H1 (cell line): ENCODE results near the gene COL6A3.

Source experiments
- CEBPB ChIP-seq: IDR thresholded peaks from 2 replicates; pipeline ENCODE4 v1.6.1; 2012; ENCODE audit warnings: low read depth, low read length
- CHD2 ChIP-seq: IDR thresholded peaks from 2 replicates; pipeline ENCODE4 v1.6.1; 2012; ENCODE audit warnings: low read length, improper control_type of control experiment
- EGR1 ChIP-seq: IDR thresholded peaks from 2 replicates; pipeline ENCODE4 v1.6.1; 2011; ENCODE audit warnings: low read depth, low read length, borderline replicate concordance
- EP300 ChIP-seq, 2 experiments: IDR thresholded peaks; 1 replicate in 1 of 2; 2 replicates in 1 of 2; pipeline ENCODE4 v1.6.1; 2011 to 2012; ENCODE audit warnings: low read depth in 2 of 2, low read length in 2 of 2, mild to moderate bottlenecking in 2 of 2, borderline replicate concordance in 1 of 2, inconsistent platforms in 1 of 2, moderate library complexity in 1 of 2
- MAFK ChIP-seq: IDR thresholded peaks from 2 replicates; pipeline ENCODE4 v1.6.1; 2012; ENCODE audit warnings: low read depth, mild to moderate bottlenecking, improper control_type of control experiment, low read length
- NANOG ChIP-seq: IDR thresholded peaks from 2 replicates; pipeline ENCODE4 v1.6.1; 2011; ENCODE audit warnings: low read length, low read depth, mild to moderate bottlenecking, inconsistent platforms; ENCODE audit not compliant: insufficient read depth, poor library complexity, severe bottlenecking
- POLR2A ChIP-seq, 2 experiments: IDR thresholded peaks; 1 replicate in 1 of 2; 2 replicates in 1 of 2; pipeline ENCODE4 v1.6.1; 2011; ENCODE audit warnings: low read depth in 2 of 2, low read length in 2 of 2, mild to moderate bottlenecking in 2 of 2; ENCODE audit errors: control extremely low read depth in 1 of 2
- SP1 ChIP-seq: IDR thresholded peaks from 2 replicates; pipeline ENCODE4 v1.6.1; 2011; ENCODE audit warnings: low read depth, low read length
- TEAD4 ChIP-seq: IDR thresholded peaks from 2 replicates; pipeline ENCODE4 v1.6.1; 2012; ENCODE audit warnings: low read depth, low read length, inconsistent platforms, mixed read lengths
- TF ChIP-seq, protein P1 (sequence below), 3 experiments: IDR thresholded peaks; 1 replicate in 2 of 3; 2 replicates in 1 of 3; pipeline versions ENCODE4 v1.5.1 to v1.6.1; 2011; ENCODE audit warnings: low read length in 3 of 3, mild to moderate bottlenecking in 3 of 3, inconsistent platforms in 2 of 3, low read depth in 1 of 3, moderate library complexity in 1 of 3; ENCODE audit not compliant: insufficient read depth in 1 of 3; ENCODE audit errors: control extremely low read depth in 1 of 3
- TF ChIP-seq, protein P2 (sequence below): IDR thresholded peaks from 2 replicates; pipeline ENCODE4 v1.6.1; 2012; ENCODE audit warnings: inconsistent platforms

DNA sequence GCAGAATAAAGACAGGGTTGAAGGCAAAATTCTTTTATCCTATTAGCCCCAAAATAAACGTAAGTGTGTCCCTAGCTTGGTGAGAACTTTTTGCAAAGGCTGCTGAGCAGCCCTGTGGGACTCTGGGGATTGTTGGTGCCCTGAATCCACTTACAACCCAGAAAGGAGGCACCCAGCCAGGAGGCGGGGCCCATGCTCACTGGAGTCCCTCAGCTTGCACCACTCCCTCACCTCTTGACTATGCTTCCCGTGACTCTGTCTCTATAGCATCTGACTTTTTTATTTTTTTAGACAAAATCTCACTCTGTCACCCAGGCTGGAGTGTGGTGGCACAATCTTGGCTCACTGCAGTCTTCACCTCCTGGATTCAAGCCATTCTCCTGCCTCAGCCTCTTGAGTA, 15.8 kb upstream of the COL6A3 start:
- TF ChIP-seq, protein P1, sequence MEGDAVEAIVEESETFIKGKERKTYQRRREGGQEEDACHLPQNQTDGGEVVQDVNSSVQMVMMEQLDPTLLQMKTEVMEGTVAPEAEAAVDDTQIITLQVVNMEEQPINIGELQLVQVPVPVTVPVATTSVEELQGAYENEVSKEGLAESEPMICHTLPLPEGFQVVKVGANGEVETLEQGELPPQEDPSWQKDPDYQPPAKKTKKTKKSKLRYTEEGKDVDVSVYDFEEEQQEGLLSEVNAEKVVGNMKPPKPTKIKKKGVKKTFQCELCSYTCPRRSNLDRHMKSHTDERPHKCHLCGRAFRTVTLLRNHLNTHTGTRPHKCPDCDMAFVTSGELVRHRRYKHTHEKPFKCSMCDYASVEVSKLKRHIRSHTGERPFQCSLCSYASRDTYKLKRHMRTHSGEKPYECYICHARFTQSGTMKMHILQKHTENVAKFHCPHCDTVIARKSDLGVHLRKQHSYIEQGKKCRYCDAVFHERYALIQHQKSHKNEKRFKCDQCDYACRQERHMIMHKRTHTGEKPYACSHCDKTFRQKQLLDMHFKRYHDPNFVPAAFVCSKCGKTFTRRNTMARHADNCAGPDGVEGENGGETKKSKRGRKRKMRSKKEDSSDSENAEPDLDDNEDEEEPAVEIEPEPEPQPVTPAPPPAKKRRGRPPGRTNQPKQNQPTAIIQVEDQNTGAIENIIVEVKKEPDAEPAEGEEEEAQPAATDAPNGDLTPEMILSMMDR (IDR thresholded peaks at IDR 0.05; ENCODE audit: control extremely low read depth in 1 of 3, insufficient read depth in 1 of 3, low read depth in 1 of 3, low read length in 3 of 3): no peak
- TF ChIP-seq SP1 (no peak), EP300 (IDR thresholded peaks at IDR 0.05; ENCODE audit: borderline replicate concordance in 1 of 2, low read depth in 2 of 2, low read length in 2 of 2) (no peak), POLR2A (IDR thresholded peaks at IDR 0.05; ENCODE audit: control extremely low read depth in 1 of 2, low read depth in 2 of 2, low read length in 2 of 2) (no peak), CHD2 (no peak), TEAD4 (no peak), CEBPB (no peak), NANOG (no peak), EGR1 (no peak), MAFK (no peak)
- TF ChIP-seq, protein P2, sequence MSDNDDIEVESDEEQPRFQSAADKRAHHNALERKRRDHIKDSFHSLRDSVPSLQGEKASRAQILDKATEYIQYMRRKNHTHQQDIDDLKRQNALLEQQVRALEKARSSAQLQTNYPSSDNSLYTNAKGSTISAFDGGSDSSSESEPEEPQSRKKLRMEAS: no peak
